ENCODE results near the gene SCN3A.

SCN3A gene

DNA sequence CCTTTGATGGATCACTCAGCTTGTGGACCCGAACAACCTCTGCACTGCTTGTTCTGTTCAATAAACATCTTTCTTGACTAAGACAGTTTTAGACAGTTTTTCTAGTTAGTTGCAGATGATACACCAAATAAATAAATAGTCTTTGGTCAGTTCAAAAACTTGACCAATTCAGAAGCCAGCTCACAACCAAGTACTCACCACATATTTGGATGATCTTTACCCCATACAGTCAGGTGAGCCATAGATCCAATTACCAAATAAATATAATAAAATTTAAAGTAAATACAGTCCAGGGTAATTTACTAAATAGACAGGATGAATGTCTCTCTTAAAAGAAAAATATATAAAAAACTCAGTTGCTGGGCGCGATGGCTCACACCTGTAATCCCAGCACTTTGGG is 18.2 kb downstream of the SCN3A start:
- no peak for DNase-seq

DNA sequence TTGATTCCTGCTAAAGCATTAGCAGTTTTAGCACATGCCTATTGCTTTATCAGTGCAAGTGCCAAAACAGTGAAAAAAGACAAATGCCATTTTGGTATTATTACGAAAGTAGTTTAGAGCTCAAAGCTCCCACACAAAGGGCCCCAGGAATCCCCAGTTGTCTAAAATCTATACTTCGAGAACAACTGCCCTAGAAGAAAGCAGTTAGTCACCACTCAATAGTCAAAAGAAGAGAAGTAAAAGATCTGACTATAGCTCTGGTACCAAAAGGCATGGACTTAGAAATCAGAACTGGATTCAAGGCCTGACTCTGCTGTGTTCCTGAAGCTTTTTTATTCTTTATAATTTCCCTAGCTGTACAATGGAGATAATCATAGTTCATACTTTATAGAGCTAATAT is 21.8 kb downstream of the SCN3A start:
- no peak for DNase-seq

DNA sequence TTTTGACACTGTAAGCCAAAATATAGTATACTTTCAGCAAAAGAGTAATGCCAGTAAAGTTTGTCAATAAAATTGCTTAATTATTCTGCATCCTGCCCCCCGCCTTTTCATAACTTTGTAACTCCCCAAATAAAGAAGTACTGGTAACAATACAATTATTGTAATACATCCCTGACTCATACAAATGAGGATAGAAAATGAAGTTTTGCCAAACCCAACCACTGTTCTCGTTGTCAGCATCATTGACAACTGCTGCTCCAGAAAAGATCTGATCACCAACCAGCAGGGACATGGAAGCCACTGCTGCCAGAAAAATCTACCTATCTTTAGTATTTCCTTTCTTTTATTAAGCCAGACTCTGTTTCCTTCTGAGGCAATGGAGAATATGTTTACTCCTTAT is 27.1 kb downstream of the SCN3A start:
- DNase-seq = no peak

DNA sequence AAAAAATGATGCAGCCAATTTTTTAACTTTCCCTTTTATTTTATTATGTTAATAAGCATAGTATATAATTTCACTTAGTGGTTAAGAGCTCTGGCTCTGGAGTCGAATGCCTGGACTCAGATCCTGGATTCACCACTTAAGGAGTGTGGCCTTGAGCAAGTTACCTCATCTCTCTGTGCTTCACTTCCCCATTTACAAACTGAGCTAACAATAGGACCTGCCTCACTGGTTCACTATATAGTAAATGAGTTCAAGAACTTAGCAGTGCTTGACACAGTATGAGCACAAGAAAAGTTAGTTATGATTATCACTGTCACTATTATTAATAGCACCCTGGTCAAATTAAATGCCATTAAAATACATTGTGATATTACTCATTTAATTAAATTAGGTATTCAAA is 30.6 kb downstream of the SCN3A start:
- peak; percentile 1 for DNase-seq

DNA sequence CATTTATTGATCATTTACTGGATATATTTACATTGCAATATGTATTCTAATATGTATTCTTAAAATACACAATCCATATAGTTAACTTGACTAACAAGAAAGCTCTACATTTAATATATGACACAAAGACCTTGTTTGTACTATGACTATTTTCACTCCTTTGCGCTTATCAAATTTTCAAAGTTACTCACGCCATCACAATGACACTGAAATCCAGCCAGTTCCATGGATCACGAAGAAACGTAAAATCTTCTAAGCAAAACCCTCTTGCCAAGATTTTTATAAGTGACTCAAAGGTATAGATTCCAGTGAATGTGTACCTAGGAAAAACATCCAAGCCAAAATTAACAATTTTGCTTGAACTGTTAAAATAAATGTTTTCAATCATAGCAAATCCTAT is 39.6 kb downstream of the SCN3A start:
- DNase-seq = no peak

DNA sequence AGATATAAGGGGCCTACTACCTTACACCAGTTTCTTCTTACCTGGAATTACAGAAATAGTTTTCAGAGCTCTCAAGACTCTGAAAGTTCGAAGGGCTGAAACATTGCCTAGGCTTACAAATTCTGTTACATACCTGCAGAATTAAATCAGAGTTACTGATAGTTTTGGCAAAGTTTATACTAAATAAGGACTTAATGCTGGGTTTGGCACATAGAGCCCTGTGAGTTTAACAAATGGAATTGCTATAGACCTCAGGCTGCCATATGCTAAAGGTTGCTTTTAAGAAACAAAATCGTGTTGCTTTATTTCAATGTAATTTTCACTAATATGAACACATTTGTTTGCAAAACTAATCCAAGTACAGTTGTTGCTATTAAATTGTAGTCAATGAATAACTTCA is 40.1 kb downstream of the SCN3A start:
- DNase-seq = no peak

DNA sequence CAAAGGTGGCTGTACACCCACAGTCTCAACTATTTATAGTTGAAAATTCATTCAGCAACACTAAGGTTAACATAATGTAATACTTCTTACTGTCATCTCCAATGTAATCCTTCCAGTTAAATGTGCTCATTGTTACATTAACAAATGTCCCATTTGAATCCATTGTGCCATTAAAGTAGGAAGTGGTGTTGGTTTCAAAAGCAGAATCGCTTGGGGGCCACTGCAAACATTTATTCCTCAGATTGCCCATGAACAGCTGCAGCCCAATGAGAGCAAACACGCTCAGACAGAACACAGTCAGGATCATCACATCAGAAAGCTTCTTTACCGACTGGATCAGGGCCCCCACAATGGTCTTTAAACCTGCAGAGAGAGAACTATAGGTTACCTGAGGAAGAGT is 41.4 kb downstream of the SCN3A start:
- no peak for DNase-seq

DNA sequence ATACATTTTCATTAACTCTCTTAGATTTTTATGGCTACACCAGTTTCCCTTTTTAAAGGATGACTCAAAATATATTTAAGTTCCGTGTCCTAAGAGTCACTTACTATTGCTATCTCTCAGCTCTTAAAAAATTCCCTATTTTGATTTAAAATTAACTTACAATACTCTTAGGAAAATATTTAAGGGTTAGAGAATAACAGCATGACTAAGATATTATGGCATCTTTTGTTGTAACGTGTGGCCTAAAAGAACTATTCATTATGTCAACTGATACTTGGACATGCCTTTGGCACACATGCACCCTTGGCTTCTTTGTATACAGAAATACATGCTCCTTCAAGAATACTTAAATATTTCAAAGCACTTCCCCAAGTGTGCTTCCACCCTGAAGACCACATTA is 42.3 kb downstream of the SCN3A start:
- no peak for DNase-seq

DNA sequence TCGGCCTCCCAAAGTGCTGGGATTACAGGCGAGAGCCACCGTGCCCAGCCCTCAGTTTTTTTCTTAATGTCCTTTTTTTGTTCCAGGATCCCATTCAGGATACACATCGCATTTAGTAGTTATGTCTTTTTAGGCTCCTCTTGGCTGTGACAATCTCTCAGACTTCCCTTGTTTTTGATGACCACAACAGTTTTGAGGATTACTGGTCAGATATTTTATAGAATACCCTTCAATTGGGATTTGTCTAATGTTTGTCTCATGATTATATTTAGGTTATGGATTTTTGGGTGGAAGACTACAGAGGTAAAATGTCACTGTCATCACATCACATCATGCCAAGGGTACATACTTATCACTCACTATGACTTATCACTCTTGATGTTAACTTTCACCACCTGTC is 46.7 kb downstream of the SCN3A start:
- no peak for DNase-seq

DNA sequence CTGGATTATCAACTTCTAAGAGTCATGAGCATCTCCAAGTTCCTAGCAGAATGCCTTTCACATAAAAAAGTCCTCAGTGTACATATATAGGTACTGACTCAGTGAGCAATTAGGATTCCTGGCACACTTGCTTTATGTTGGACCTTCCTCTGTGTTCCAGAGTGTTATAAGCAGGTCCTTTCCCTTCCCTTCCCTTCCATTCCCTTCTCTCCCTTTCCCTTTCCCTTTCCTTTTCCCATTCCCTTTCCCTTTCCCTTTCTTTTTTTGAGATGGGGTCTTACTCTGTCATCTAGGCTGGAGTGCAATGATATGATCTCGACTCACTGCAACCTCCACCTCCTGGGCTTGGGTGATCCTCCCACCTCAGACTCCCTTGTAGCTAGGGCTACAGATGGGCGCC is 48.7 kb downstream of the SCN3A start:
- no peak for DNase-seq

DNA sequence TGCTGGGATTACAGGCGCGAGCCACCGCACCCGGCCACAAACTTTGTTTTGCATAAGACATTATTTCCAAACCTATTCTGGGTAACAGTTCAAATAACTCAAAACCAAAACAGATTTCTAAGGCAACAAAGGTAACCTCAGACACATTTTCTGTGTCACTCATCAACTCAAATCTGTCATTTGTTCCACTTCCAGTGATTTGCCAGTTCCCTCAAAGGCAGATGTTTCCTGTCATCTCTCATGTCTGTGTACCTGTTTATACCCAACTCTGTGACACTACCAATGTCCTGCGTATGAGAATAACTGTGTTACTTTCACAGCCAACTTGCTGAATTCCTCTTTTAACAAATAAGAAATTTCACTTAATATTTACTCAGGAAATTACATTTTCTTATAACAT is 54.4 kb downstream of the SCN3A start:
- DNase-seq = no peak

DNA sequence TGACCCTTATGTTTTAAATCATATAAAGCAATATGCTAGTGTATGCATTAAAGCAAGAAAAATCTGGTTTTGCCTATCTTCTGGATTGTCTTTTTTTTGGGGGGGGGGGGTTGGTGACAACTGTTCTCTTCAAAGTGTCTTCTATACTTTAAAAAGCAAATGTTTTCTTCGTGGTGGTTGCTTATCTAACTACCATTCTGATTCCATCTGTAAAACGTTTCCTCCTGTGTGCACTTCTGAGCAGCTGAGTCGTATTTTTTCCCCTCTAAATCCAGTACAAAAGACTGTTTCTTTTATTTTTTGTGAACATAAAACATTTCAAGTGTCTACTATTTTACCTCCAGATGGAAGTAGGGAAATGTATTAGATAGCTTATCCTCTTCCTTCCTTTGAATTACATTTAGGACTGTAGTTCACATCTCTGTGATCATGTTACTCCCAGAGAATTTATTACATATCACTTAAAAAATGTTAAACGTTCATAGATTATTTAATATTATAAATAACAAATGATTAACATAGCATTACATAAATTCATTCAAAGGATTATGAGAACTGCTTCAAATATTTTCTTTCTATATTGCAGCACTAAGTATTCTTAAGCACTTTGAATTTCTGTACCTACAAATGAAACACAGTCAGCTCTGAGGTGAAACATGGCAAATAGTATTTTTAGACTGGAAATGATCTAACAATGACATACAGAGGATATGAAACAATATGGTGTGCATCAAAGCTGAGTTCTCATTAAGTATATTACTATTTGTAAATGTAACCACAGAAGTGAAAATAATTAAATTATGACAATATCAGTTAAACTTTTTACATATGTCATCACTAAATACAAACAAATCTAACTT is 56.4 kb downstream of the SCN3A start:
- no peak for DNase-seq

DNA sequence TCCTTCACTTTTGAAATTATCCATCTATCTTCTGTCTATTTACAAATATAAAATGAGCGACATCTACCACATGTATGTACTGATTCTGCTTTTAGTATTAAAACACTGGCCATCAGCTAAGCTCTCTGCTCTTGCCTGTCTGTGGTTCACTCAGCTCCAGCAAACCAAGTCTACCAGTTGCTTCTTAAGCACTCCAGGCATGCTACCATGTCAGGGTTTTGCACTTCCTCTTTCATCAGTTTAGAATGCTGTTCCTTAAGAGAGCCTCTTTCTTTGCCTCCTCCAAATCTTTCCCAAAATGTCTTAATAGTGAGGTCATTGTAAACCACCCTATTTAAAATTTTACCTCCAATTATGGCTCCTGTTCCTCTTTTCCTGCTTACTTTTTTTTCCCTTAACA is 59.5 kb downstream of the SCN3A start:
- DNase-seq = no peak

DNA sequence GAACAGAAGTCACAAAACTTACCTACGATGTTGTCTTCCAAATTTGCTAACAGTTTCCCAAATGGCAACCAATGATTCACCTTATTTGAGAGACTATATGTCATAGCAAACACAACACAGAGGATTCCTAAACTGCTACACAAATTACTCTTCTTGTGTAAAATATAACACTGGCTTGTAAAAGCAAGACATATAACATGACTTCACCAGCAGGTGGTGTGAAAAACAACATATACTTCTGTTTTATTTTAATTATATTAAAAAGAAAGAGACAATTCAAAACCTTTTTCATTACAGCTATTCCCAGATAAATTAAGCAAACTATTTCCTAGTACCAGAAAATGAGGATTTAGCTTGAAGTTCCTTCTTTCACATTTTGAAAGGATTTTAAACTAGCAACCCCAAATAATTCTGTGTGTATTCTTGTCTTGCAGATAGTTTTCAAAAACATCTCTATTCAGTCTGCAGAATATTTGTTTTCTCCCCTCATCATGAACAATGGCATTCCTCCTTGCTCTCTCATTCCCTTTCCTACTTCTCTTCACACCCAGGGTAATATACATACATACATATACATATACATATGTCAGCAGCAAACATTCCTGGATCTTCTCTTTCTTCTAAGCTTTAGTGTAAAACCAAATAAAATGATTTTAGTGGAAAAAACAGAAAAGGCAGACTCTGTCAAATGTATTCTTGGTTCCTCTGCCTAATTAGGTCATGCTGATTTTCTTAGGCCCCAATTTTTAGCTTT is 62.1 kb downstream of the SCN3A start:
- no peak for DNase-seq

DNA sequence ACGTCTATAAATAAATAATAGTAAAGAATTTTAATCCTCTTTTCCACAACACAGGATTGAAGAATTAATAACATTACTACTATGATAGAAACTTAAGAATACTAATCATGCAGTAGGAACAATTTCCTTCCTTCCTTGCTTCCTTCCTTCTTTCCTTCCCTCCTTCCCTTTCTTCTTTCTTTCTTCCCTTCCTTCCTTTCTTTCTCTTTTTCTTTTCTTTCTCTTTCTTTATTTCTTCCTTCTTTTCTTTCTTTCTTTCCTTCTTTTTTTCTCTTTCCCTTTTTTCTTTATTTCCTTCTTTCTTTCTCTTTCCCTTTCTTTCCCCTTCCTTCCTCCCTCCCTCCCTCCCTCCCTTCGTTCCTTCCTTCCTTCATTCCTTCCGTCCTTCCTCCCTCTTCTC is 77.6 kb downstream of the SCN3A start:
- DNase-seq = no peak

DNA sequence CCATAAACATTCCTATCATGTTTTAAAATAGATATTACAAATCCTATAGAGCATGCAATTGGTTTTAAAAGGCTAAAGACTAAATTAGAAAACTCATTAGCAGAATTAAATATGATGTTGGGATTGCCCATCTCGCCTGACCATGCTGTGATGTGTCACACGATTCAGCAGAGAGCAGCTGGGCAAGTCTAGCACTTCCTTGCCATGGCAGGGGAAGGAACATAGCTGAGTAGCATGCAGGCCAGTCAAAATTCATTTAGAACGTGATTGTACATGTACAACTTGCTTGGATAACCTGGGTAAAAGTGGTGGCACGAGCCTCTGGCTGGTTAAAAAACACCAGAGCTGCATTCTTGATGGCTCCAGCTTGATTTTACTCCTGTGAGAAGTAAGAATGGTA is 81.3 kb downstream of the SCN3A start:
- no peak for DNase-seq

DNA sequence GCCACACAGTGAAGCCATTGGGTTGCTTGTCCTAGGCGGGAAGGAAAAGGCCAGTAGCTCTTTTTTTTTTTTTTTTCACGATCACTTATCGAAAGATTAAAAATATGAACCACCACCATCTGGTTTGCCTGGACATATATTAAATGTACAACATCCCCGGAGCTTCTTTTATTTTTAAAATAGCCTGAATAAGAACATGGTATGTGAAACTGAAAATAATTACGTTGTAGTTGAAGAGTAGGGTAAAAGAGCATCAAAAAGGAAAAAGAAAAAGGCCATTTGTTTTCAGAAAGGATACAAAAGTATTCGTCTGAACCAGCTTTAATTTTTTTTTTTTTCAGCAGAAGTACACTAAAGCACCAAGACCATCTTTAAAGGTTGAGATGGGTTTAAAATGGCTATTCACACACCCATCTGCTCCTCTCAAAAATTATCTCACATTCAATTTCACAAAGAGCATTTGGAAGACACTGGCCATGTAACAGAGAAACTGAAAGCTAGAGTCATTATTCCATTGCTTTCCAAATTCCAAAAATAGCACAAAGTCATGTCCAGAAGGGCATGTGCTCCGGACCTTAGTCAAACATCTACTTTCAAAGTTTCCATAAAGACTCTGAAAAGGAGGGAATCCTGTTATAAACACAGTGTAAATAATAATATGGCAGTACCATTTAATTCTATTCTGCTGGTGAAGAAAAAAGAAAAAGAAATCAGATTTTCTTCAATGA is 82.9 kb downstream of the SCN3A start:
- DNase-seq = no peak

DNA sequence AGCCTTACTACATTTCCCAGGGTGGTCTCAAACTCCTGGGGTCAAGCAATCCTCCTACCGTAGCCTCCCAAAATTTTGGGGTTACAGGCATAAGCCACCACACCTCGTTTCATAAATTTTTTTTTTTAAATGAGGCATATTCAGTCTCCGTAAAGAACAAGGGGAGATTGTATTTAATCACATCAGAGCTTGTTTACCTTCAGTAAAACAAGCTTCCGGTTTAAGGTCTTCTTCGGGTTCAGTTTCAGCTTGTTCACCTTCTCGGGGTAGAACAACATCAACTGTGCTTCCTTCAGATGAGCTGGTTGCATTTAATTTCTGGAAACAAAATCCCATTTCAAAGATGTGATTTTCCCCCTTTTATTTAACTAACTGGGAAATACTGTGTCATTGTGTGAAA is 88.6 kb downstream of the SCN3A start:
- DNase-seq = no peak

DNA sequence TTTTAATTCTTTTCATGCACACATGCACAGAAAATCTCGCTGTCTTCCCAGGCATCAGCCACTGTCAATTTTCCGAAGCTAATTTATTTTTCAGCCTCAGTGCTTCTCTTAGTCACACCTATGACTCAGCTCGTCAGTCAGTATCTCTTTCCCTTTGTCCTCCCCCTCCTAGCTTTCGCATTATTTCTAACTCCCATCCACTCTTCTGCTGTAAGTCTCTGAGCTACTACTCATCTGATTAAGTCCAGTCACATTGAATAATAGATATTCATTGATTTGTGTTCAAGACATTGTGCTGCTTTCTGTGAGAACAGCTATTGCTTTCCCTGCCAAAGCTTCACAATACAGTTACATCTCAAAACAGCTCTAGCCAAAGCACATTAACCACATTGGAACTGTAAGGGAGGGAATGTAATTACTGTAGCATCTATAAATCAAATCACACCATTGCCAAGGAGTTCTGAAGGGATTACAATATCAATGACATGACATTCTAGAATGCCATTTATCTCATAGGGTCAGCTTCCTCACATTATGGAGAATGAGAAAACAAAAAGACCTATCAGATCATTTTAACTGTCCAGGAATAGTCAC is 89.4 kb downstream of the SCN3A start:
- no peak for DNase-seq

DNA sequence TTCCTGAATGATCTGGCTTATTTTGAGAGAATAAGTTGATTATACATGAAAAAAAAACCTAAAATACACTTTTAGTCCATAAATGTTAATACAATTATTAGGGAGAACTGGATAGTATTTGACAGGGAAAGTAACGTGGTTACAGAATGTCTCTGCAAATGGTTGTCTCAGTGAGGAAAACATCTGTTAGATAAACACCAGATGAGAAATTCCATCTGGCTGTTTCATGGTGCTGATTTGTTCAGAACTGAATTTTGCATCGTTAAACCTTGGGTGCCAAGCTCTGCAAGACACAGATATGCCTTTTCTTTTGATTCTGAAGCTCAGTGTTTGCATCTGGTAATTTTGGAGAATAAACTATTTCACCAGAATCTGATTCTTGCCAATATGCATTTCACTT is 90.4 kb downstream of the SCN3A start:
- no peak for DNase-seq

DNA sequence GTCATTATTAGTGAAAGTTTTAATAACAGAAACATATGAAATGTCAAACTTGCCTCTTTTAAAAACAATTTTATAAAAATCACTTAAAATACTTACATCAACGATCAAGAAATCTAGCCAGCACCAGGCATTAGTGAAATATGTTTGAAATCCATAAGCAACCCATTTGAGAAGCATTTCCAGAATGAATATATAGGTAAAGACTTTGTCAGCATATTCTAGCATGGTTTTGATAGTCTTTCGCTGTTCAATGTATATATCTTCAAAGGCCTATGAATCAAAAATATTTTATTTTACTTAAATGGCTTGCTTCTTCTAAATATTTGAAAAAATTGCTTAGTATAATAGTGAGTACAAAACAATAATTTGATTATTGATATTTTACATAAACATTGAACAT is 91.1 kb downstream of the SCN3A start:
- DNase-seq = no peak

DNA sequence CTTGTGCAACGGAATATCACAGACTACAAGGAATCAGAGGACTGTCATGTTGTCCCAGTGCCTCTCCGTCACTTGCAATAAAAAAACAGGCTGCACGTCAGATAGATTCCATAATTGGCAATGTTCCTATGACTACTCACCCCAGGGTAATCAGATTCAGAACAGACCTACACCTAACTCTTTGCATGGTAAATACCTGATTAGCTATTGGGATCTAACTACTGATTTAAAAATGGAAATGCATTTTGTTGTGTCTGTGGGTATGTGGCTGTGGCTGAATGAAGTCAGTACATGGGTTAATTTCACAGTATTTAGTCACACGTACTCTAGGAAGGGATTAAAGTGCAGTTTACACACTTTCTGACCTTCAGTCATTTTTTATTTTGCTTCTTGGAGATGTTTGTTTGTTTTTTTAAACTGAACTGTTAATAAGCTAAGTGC is 91.7 kb downstream of the SCN3A start:
- DNase-seq = no peak

DNA sequence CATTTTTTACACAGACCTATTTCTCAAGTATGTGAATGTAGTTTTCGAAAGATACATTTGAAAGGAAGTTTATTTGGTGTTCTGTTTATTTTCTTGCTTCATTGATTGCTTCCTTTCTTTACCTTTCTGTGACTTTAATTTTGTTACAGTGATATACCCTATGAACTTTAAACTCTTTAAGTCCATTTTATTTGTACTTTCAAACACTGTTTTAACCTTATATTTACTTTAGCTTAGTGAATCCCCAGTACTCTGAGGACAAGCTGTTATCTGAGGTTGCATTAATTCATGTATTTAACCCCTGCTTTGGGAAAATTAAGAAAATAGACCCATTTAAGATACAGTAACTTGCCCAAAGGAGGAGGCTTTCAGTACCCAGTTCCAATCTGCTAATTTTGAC is 93.5 kb downstream of the SCN3A start:
- DNase-seq = no peak

Measured in inflammatory macrophage treated with lipopolysaccharide for 4 hours (primary cell).